ENCODE data around the gene ME1.
"Not testable (repeated sequence)": the region's sequence is repeated elsewhere in the genome, so short reads cannot be mapped to it uniquely, and the experiment has no call there.

The ME1 gene

DNA sequence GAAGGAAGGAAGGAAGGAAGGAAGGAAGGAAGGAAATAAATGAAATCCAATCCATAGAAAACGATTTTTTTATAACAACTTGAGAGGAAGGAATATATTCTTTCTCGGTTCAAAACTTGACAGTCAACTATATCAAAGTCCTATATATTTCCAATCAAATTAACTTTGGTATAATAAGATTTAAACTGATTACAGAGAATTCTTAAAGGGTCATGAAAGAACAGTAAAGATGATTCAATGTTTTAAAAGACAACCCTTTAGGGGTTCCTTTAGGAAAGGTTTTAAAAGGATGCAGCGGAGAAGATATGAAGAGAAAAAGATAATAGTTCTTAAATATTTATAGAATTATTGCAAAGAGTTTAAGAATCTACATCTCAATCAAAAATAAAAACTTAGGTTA, 61.2 kb downstream of the ME1 start:
- ChIA-PET CTCF (no interaction called here), POLR2A (ENCODE audit: low non-redundant PET) (no interaction called here)
- no peak overlapping the region for H3K27ac ChIP-seq
- no peak for DNase-seq (ENCODE audit: low spot score)
- TF ChIP-seq, protein P1, sequence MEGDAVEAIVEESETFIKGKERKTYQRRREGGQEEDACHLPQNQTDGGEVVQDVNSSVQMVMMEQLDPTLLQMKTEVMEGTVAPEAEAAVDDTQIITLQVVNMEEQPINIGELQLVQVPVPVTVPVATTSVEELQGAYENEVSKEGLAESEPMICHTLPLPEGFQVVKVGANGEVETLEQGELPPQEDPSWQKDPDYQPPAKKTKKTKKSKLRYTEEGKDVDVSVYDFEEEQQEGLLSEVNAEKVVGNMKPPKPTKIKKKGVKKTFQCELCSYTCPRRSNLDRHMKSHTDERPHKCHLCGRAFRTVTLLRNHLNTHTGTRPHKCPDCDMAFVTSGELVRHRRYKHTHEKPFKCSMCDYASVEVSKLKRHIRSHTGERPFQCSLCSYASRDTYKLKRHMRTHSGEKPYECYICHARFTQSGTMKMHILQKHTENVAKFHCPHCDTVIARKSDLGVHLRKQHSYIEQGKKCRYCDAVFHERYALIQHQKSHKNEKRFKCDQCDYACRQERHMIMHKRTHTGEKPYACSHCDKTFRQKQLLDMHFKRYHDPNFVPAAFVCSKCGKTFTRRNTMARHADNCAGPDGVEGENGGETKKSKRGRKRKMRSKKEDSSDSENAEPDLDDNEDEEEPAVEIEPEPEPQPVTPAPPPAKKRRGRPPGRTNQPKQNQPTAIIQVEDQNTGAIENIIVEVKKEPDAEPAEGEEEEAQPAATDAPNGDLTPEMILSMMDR (conservative IDR thresholded peaks at IDR 0.05; ENCODE audit: low read depth) = no peak

DNA sequence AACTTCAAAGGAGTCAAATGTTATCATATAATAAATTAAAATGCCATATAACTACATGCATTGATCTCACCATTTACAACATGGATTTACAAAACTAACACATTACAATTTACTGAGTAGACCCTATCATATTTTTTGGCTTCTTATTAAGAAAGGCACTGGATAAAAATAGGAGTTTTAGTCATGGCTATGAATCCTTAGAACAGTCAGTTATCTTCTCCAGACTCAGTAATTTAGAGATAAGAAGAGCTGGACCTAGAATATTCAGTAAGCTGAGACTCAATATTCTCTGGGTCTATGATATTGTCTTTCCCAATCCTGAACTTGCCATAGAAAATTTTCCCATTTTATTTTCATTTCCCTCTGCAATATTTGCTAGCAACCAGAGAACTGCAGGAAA, 62.3 kb downstream of the ME1 start:
- CTCF ChIA-PET = no interaction called here
- POLR2A ChIA-PET (ENCODE audit: low non-redundant PET) = no interaction called here
- H3K27ac ChIP-seq = no peak overlapping the region
- DNase-seq (ENCODE audit: low spot score) = no peak
- TF ChIP-seq, protein P1 (conservative IDR thresholded peaks at IDR 0.05; ENCODE audit: low read depth) = no peak

DNA sequence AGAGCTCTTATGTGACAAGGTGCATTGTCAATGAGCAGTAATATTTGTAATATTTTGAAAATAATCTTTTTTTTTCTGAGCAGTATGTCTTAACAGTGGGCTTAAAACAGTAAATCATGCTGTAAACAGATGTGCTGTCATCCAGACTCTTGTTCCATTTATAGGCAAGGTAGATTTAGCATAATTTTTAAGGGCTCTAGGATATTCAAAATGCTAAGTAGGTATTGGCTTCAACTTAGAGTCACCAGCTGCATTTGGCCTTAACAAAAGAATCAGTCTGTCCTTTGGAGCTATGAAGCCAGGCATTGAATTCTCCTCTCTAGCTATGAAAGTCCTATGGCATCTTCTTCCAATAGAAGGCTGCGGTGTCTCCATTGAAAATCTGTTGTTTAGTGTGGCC, 63.7 kb downstream of the ME1 start:
- POLR2A ChIA-PET (ENCODE audit: low non-redundant PET) = no interaction called here
- no peak for DNase-seq (ENCODE audit: low spot score)
- H3K27ac ChIP-seq = no peak overlapping the region
- TF ChIP-seq, protein P1 (conservative IDR thresholded peaks at IDR 0.05; ENCODE audit: low read depth) = no peak
- CTCF ChIA-PET = no interaction called here

DNA sequence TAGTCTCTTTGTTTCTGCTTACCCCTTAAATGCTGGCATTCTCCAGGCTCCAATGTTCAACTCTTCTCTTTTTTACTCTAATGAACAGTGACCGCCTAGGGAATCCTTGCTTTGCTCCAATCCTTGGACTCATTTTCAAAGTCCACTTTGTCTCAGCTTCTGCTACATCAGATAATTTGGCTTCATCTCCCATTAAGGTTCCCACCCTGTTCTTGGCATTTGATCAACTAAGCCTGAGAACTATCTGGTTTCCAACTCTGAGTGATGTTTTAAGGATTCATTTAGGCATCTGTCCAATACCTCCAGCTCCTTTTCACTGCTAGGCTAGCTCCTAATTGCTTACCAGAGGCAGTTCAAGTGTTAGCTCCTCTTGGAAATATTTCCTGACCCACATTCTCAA, 64.9 kb downstream of the ME1 start:
- H3K27ac ChIP-seq = no peak overlapping the region
- ChIA-PET CTCF (no interaction called here), POLR2A (ENCODE audit: low non-redundant PET) (no interaction called here)
- TF ChIP-seq, protein P1 (conservative IDR thresholded peaks at IDR 0.05; ENCODE audit: low read depth) = no peak
- DNase-seq (ENCODE audit: low spot score) = no peak

DNA sequence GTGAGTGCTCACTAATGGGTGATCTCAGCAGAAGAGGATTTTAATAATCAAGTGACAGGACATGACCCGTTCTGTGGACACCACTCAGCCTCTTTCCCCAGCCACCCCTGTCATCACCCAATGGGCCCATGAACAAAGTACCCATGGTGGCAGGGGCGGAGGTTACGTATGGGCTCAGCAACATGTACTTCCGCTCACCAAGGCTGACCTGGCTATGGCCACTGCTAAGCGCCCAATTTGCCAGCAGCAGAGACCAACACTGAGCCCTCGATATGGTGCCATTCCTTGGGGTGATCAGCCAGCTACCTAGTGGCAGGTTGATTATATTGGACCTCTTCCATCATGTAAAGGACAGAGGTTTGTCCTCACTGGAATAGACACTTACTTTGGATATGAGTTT, 68.5 kb downstream of the ME1 start:
- DNase-seq (ENCODE audit: low spot score); H3K27ac ChIP-seq; CTCF ChIA-PET; POLR2A ChIA-PET (ENCODE audit: low non-redundant PET): not testable (repeated sequence)

DNA sequence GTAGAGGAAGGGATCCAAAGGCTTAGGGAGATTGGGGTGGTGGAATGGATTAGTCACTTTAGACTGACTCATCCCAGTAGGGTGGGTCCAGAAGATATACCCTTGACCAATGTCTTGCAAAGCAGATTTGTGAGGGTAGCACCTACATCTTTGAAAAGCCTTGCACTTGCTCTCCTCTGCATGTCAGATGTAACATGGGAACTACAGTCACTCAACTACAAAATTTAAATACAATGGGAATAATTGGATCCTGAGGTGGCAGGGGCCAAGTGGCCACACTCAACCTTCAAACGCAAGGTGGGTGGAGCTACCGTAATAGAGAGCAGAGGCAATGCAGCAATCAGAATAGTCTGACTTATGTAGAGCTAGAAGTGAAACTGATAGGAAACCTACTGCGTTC, 71.2 kb downstream of the ME1 start:
- TF ChIP-seq, protein P1 (conservative IDR thresholded peaks at IDR 0.05; ENCODE audit: low read depth) = no peak
- ChIA-PET POLR2A (ENCODE audit: low non-redundant PET) (no interaction called here), CTCF (no interaction called here)
- no peak overlapping the region for H3K27ac ChIP-seq
- DNase-seq (ENCODE audit: low spot score) = no peak

DNA sequence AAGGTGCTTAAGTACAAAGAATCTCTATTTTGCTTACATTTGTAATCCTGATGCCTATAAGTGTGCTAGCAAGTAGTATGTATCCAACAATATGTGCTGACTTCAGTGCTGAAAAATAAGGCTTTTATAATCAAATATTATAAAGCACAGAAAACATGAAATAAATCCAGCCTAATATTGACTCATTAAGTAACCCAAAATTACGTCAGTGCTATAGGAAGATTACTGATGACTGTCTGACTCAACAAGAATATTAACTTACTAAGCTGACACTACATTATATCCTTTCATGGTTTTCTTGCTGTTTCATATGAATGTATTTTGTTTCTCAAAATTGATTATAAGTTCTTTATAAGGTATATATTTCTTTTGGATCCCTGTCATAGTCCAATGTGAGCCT, 76.1 kb downstream of the ME1 start:
- POLR2A ChIA-PET (ENCODE audit: low non-redundant PET) = no interaction called here
- CTCF ChIA-PET = interaction anchor here (0.6 kb wide), 2 partner anchors 10 to 1125 kb away, joined by 3 to 4 read pairs; no protein-coding TSS in a partner anchor
- no peak for DNase-seq (ENCODE audit: low spot score)
- TF ChIP-seq, protein P1 (conservative IDR thresholded peaks at IDR 0.05; ENCODE audit: low read depth) = no peak
- no peak overlapping the region for H3K27ac ChIP-seq

All from RWPE1 (cell line).